Neural cell (in vitro differentiated cells): ENCODE data around the gene RAPGEF5. TPM values are rescaled to one million over a fixed set of nuclear protein-coding genes. Genes with fewer than 3 reads are reported as not detected.

ENCODE experiments used
- H2AFZ ChIP-seq: fragments of 200-600, 300-800 bp; sonication (generic), shearing (Covaris generic); 2 replicates; pipeline ENCODE4 v1.6.0; 2014; ENCODE audit warnings: low read depth, mild to moderate bottlenecking, antibody characterized with exemption, low read length, moderate library complexity
- H3F3A ChIP-seq: fragments of 200-600 bp; shearing (Covaris generic); 2 replicates; pipeline ENCODE4 v1.6.1; 2016; ENCODE audit warnings: mild to moderate bottlenecking, moderate library complexity, mixed read lengths, antibody characterized with exemption, low read length; ENCODE audit not compliant: insufficient read depth, poor library complexity, severe bottlenecking
- H3K27ac ChIP-seq: fragments of 200-600, 300-800 bp; sonication (generic), shearing (Covaris generic); 2 replicates; pipeline ENCODE4 v1.5.1; 2014; ENCODE audit warnings: mild to moderate bottlenecking, low read length, moderate library complexity
- H3K27me3 ChIP-seq: fragments of 300-800, 200-600 bp; sonication (generic), shearing (Covaris generic); 2 replicates; pipeline ENCODE4 v1.6.0; 2014; ENCODE audit warnings: mild to moderate bottlenecking, low read depth, low read length, moderate library complexity; ENCODE audit not compliant: insufficient read depth
- H3K36me3 ChIP-seq: fragments of 300-800, 200-600 bp; sonication (generic), shearing (Covaris generic); 2 replicates; pipeline ENCODE4 v1.5.1; 2014; ENCODE audit warnings: mild to moderate bottlenecking, antibody characterized with exemption, low read length, moderate library complexity; ENCODE audit not compliant: insufficient read depth
- H3K4me2 ChIP-seq: fragments of 300-800, 200-600 bp; sonication (generic), shearing (Covaris generic); 2 replicates; pipeline ENCODE4 v1.6.0; 2014; ENCODE audit warnings: mild to moderate bottlenecking, low read length
- H3K4me3 ChIP-seq: fragments of 300-800, 200-600 bp; sonication (generic), shearing (Covaris generic); 2 replicates; pipeline ENCODE4 v1.5.1; 2014; ENCODE audit warnings: mild to moderate bottlenecking, low read length, moderate library complexity
- H3K79me2 ChIP-seq: fragments of 200-600 bp; shearing (Covaris generic); replicated peaks from 2 replicates; pipeline ENCODE4 v1.6.0; 2014; ENCODE audit warnings: mild to moderate bottlenecking, low read length, moderate library complexity; ENCODE audit not compliant: insufficient read depth
- H3K9ac ChIP-seq: fragments of 300-800, 200-600 bp; sonication (generic), shearing (Covaris generic); 2 replicates; pipeline ENCODE4 v1.6.1; 2016; ENCODE audit warnings: mild to moderate bottlenecking, low read length, mixed read lengths
- H3K9me2 ChIP-seq: fragments of 200-600 bp; shearing (Covaris generic); 2 replicates; pipeline ENCODE4 v1.6.1; 2016; ENCODE audit warnings: mild to moderate bottlenecking, low read length, mixed read lengths; ENCODE audit not compliant: insufficient read depth
- H3K9me3 ChIP-seq: fragments of 200-600, 300-800 bp; sonication (generic), shearing (Covaris generic); 2 replicates; pipeline ENCODE4 v1.6.1; 2016; ENCODE audit warnings: mild to moderate bottlenecking, mixed run types, low read length, moderate library complexity, mixed read lengths
- H4K20me1 ChIP-seq: fragments of 200-600 bp; shearing (Covaris generic); 2 replicates; pipeline ENCODE4 v1.6.1; 2016; ENCODE audit warnings: mild to moderate bottlenecking, mixed run types; ENCODE audit not compliant: insufficient read depth
- CTCF ChIP-seq: fragments of 450-650 bp; IDR thresholded peaks from 2 replicates; pipeline ENCODE4 v1.5.1; 2014; ENCODE audit warnings: antibody characterized with exemption, mild to moderate bottlenecking, moderate library complexity; ENCODE audit not compliant: poor library complexity, severe bottlenecking
- EP300 ChIP-seq: fragments of 450-650 bp; conservative IDR thresholded peaks from 2 replicates; pipeline ENCODE4 v1.6.1; 2014; ENCODE audit warnings: antibody characterized with exemption, mild to moderate bottlenecking, moderate library complexity; ENCODE audit not compliant: poor library complexity, severe bottlenecking
- EZH2 ChIP-seq: fragments of 200-600, 300-800 bp; shearing (Covaris generic), sonication (generic); IDR thresholded peaks from 2 replicates; pipeline ENCODE4 v1.6.1; 2014; ENCODE audit warnings: antibody characterized with exemption, low read length, borderline replicate concordance, mild to moderate bottlenecking; ENCODE audit not compliant: insufficient read depth, poor library complexity, severe bottlenecking
- MXI1 ChIP-seq: fragments of 450-650 bp; conservative IDR thresholded peaks from 2 replicates; pipeline ENCODE4 v1.6.1; 2014; ENCODE audit warnings: antibody characterized with exemption, mild to moderate bottlenecking; ENCODE audit not compliant: poor library complexity, severe bottlenecking
- POLR2AphosphoS5 ChIP-seq: IDR thresholded peaks from 2 replicates; pipeline ENCODE4 v1.6.1; 2012
- RAD21 ChIP-seq: fragments of 450-650 bp; conservative IDR thresholded peaks from 2 replicates; pipeline ENCODE4 v1.6.1; 2014; ENCODE audit warnings: antibody characterized with exemption, mild to moderate bottlenecking, moderate library complexity
- REST ChIP-seq: IDR thresholded peaks from 2 replicates; pipeline ENCODE4 v1.6.1; 2012; ENCODE audit warnings: borderline replicate concordance
- SMC3 ChIP-seq: fragments of 450-650 bp; conservative IDR thresholded peaks from 2 replicates; pipeline ENCODE4 v1.6.1; 2014; ENCODE audit warnings: antibody characterized with exemption, mild to moderate bottlenecking, moderate library complexity; ENCODE audit not compliant: poor library complexity
- TAF1 ChIP-seq: IDR thresholded peaks from 2 replicates; pipeline ENCODE4 v1.6.1; 2012; ENCODE audit warnings: low read depth
- polyA plus RNA-seq: library from polyadenylated mRNA; depleted of rRNA; stranded (reverse); fragments of >200 nt; gene quantifications from 2 replicates; pipeline ENCODE4 v1.2.3, GENCODE V29; 2014

Gene RAPGEF5
- polyA plus RNA-seq, 1 donor from 2014 or later: 48.0 TPM

GRCh38 chr7:22137026-22137425 lies 219.9 kb downstream of the RAPGEF5 start:
- Histone ChIP-seq H3K4me2 (no peak overlapping the region), H3K27me3 (no peaks in the 10 kb centered on the region), H3K27ac (no peak overlapping the region), H3K4me3 (no peak overlapping the region), H2AFZ (no peak overlapping the region), H3K36me3 (peaks cover 41% of the 10 kb centered on the region), H3K9me2 (no peaks in the 10 kb centered on the region), H4K20me1 (no peaks in the 10 kb centered on the region), H3K9ac (no peak overlapping the region), H3K9me3 (no peaks in the 10 kb centered on the region), H3F3A (no peaks in the 10 kb centered on the region), H3K79me2 (no peaks in the 10 kb centered on the region)
- TF ChIP-seq REST (no peak), CTCF (no peak), EP300 (no peak), POLR2AphosphoS5 (no peak), SMC3 (no peak), EZH2 (no peak), TAF1 (no peak), RAD21 (no peak), MXI1 (no peak)

GRCh38 chr7:22129819-22130580 lies 227.0 kb downstream of the RAPGEF5 start:
- no peak overlapping the region for H3K9ac ChIP-seq
- no peak for TF ChIP-seq RAD21
- no peak for TF ChIP-seq EP300
- no peak for TF ChIP-seq REST
- TF ChIP-seq SMC3: no peak
- TF ChIP-seq CTCF: no peak
- no peak for TF ChIP-seq POLR2AphosphoS5
- no peak for TF ChIP-seq EZH2
- H3K27ac ChIP-seq: no peak overlapping the region

More at GRCh38 chr7:22129819-22130580, 227.0 kb downstream of the RAPGEF5 start:
- Histone ChIP-seq H3K9me2 (no peaks in the 10 kb centered on the region), H2AFZ (no peak overlapping the region), H4K20me1 (no peaks in the 10 kb centered on the region), H3K9me3 (no peaks in the 10 kb centered on the region), H3K36me3 (peaks cover 14% of the 10 kb centered on the region), H3K4me3 (no peak overlapping the region), H3K4me2 (no peak overlapping the region), H3F3A (no peaks in the 10 kb centered on the region), H3K27me3 (no peaks in the 10 kb centered on the region), H3K79me2 (no peaks in the 10 kb centered on the region)
